Loucy (cell line): Measurements from ENCODE around the gene SRC.

Source experiments
- H2AFZ ChIP-seq: fragments of 200-600 bp; sonication (generic); 2 replicates; pipeline ENCODE4 v1.6.0; 2016; ENCODE audit warnings: antibody characterized with exemption, mild to moderate bottlenecking, low read length, moderate library complexity
- H3F3A ChIP-seq: fragments of 200-600 bp; 2 replicates; pipeline ENCODE4 v1.6.0; 2016; ENCODE audit warnings: antibody characterized with exemption, low read depth, mild to moderate bottlenecking
- H3K27me3 ChIP-seq: fragments of 200-600 bp; sonication (generic); 2 replicates; pipeline ENCODE4 v1.6.1; 2014; ENCODE audit warnings: low read length, mild to moderate bottlenecking; ENCODE audit not compliant: insufficient read depth, poor library complexity, severe bottlenecking
- H3K36me3 ChIP-seq: fragments of 200-600 bp; sonication (generic); 2 replicates; pipeline ENCODE4 v1.6.1; 2016; ENCODE audit warnings: low read length; ENCODE audit not compliant: insufficient read depth
- H3K4me1 ChIP-seq: fragments of 200-600 bp; sonication (generic); 2 replicates; pipeline ENCODE4 v1.5.1; 2014; ENCODE audit warnings: low read length, mild to moderate bottlenecking; ENCODE audit not compliant: insufficient read depth, poor library complexity, severe bottlenecking
- H3K4me2 ChIP-seq: fragments of 200-600 bp; sonication (generic); 2 replicates; pipeline ENCODE4 v1.6.0; 2014; ENCODE audit warnings: antibody characterized with exemption, low read length, low read depth, mild to moderate bottlenecking; ENCODE audit not compliant: poor library complexity, severe bottlenecking
- H3K4me3 ChIP-seq: fragments of 200-600 bp; sonication (generic); 2 replicates; pipeline ENCODE4 v1.5.1; 2014; ENCODE audit warnings: low read length, mild to moderate bottlenecking, mixed read lengths; ENCODE audit not compliant: poor library complexity, severe bottlenecking
- H3K79me2 ChIP-seq: fragments of 200-600 bp; sonication (generic); 2 replicates; pipeline ENCODE4 v1.6.1; 2014; ENCODE audit warnings: low read length; ENCODE audit not compliant: insufficient read depth
- H3K9ac ChIP-seq: fragments of 200-600 bp; sonication (generic); 2 replicates; pipeline ENCODE4 v1.6.0; 2014; ENCODE audit warnings: mild to moderate bottlenecking, low read depth, low read length, moderate library complexity; ENCODE audit not compliant: poor library complexity, severe bottlenecking
- H3K9me2 ChIP-seq: fragments of 200-600 bp; sonication (generic); replicated peaks from 2 replicates; pipeline ENCODE4 v1.6.1; 2016; ENCODE audit warnings: low read depth, low read length, mixed read lengths
- H3K9me3 ChIP-seq: fragments of 200-600 bp; sonication (generic); 2 replicates; pipeline ENCODE4 v1.6.1; 2014; ENCODE audit warnings: mild to moderate bottlenecking, antibody characterized with exemption, low read length, low read depth; ENCODE audit not compliant: insufficient read depth
- H4K20me1 ChIP-seq: fragments of 200-600 bp; sonication (generic); 2 replicates; pipeline ENCODE4 v1.6.0; 2014; ENCODE audit warnings: antibody characterized with exemption, low read length, mild to moderate bottlenecking; ENCODE audit not compliant: insufficient read depth, poor library complexity, severe bottlenecking
- EZH2phosphoT487 ChIP-seq: fragments of 200-600 bp; IDR thresholded peaks from 2 replicates; pipeline ENCODE4 v1.6.1; 2018; ENCODE audit warnings: antibody characterized with exemption, mild to moderate bottlenecking, moderate library complexity, borderline replicate concordance
- TF ChIP-seq, protein P1 (sequence below): fragments of 200-600 bp; sonication (generic); conservative IDR thresholded peaks from 2 replicates; pipeline ENCODE4 v1.5.1; 2014; ENCODE audit warnings: mild to moderate bottlenecking, antibody characterized with exemption, low read length

Gene SRC

DNA sequence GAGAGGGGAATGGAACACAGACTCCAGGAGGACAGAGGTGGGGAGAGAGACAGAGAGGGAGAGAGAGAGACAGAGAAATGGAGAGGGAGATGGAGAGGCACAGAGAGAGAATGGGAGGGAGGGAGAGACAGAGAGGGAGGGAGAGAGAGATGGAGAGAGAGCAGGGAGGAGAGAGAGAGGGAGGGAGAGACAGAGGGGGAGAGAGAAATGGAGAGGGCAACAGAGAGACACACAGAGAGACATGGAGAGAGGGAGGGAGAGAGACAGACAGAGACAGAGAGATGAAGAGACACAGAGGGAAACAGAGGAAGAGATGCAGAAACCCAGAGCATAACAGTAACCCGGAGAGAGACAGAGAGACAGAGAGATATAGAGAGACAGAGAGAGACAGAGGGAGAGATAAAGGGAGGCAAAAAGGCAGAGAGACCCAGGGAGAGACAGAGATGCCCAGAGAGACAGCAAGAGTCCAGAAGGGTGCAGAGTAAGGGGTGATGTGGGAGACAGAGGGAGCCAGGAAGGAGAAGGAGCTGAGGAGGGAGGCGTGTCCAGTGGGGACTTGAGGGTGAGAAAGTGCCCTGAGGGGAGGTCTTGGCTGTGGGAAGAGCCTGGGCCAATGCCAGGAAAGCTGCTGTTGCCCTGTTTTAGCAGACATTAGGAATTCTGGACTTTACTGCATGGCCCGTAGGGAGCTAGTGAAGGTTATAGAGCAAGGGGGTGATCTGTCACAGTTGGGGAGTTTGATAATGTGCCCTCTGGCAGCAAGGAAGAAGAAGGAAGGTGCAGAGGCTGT is 78.3 kb downstream of the SRC start:
- Histone ChIP-seq H3K4me2 (no peak overlapping the region), H3F3A (no peaks in the 10 kb centered on the region), H3K9me2 (no peaks in the 10 kb centered on the region), H3K4me1 (no peaks in the 10 kb centered on the region), H3K4me3 (no peak overlapping the region), H3K36me3 (no peaks in the 10 kb centered on the region), H2AFZ (no peak overlapping the region), H4K20me1 (no peaks in the 10 kb centered on the region), H3K27me3 (no peaks in the 10 kb centered on the region), H3K9me3 (no peaks in the 10 kb centered on the region), H3K79me2 (no peaks in the 10 kb centered on the region), H3K9ac (no peak overlapping the region)
- no peak for TF ChIP-seq EZH2phosphoT487
- TF ChIP-seq, protein P1, sequence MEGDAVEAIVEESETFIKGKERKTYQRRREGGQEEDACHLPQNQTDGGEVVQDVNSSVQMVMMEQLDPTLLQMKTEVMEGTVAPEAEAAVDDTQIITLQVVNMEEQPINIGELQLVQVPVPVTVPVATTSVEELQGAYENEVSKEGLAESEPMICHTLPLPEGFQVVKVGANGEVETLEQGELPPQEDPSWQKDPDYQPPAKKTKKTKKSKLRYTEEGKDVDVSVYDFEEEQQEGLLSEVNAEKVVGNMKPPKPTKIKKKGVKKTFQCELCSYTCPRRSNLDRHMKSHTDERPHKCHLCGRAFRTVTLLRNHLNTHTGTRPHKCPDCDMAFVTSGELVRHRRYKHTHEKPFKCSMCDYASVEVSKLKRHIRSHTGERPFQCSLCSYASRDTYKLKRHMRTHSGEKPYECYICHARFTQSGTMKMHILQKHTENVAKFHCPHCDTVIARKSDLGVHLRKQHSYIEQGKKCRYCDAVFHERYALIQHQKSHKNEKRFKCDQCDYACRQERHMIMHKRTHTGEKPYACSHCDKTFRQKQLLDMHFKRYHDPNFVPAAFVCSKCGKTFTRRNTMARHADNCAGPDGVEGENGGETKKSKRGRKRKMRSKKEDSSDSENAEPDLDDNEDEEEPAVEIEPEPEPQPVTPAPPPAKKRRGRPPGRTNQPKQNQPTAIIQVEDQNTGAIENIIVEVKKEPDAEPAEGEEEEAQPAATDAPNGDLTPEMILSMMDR = no peak

DNA sequence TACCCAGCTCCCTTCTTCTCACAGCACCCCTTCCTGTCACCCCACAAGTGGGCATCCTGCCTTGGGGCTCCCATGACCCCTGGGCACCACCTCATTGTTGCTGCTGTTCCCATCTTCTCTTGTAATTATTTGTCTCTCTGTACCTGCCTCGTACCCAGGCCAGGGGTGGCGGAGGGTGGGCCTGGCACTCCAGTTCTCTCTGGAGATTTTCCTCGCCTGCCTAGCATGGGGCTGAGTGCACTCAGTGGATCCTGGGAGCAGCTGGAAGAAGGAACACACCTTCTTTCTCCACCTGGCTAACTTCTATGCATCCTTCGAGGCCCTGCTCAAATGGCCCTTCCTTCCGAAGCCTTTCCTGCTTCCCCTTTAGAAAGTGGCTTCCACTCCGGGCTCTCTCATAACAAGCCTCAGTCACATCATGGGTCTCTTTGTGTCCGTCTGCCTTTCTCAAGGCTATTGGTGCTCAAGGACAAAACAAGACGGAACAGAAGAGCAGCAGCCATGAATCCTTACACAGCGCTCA is 79.2 kb downstream of the SRC start:
- no peak overlapping the region for H3K4me2 ChIP-seq

DNA sequence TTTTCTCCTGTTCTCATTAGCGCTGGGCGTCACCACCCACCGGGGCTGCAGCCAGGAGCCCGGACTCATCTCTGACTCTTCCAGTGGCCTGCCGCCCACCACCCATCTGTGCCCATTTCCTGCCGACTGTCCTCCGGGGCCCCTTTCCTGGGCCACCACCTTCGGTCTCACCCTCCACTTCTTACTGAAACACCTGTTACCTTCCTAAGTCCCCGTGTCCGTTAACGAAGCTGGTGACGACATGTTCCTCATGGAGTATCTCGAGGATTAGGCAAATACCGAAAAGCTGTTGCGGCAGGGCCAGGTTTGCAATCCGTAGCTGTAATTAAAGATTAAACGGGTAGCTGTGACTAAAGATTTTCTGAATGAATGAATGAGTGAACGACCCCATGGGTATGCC is 80.2 kb downstream of the SRC start:
- no peaks in the 10 kb centered on the region for H3K4me1 ChIP-seq
- no peak overlapping the region for H3K4me3 ChIP-seq
- H3K27me3 ChIP-seq = no peaks in the 10 kb centered on the region
- no peaks in the 10 kb centered on the region for H3F3A ChIP-seq
- no peak overlapping the region for H3K9ac ChIP-seq
- no peaks in the 10 kb centered on the region for H3K9me3 ChIP-seq
- no peaks in the 10 kb centered on the region for H3K9me2 ChIP-seq
- H3K36me3 ChIP-seq = no peaks in the 10 kb centered on the region
- no peak overlapping the region for H2AFZ ChIP-seq
- H3K4me2 ChIP-seq = no peak overlapping the region
- TF ChIP-seq, protein P1 = no peak
- no peak for TF ChIP-seq EZH2phosphoT487
- no peaks in the 10 kb centered on the region for H3K79me2 ChIP-seq
- H4K20me1 ChIP-seq = no peaks in the 10 kb centered on the region

More for the DNA sequence above, 79.2 kb downstream of the SRC start:
- Histone ChIP-seq H2AFZ (no peak overlapping the region), H3K79me2 (no peaks in the 10 kb centered on the region), H3K9ac (no peak overlapping the region), H3K36me3 (no peaks in the 10 kb centered on the region), H3F3A (no peaks in the 10 kb centered on the region), H3K9me3 (no peaks in the 10 kb centered on the region), H3K9me2 (no peaks in the 10 kb centered on the region), H3K4me1 (no peaks in the 10 kb centered on the region), H3K27me3 (no peaks in the 10 kb centered on the region), H4K20me1 (no peaks in the 10 kb centered on the region), H3K4me3 (no peak overlapping the region)
- TF ChIP-seq, protein P1 = no peak
- TF ChIP-seq EZH2phosphoT487 = no peak
